MM.1S (cell line): ENCODE results near the gene PTPRD.

Experiments used
- DNase-seq: peaks from one replicate; pipeline ENCODE4 v3.0.0-alpha.2; 2015
- H2AFZ ChIP-seq: fragments of 300-600 bp; sonication (generic); 2 replicates; pipeline ENCODE4 v1.6.0; 2016; ENCODE audit warnings: antibody characterized with exemption, low read length
- H3F3A ChIP-seq: fragments of 300-600 bp; sonication (generic); 2 replicates; pipeline ENCODE4 v1.6.1; 2016; ENCODE audit warnings: mild to moderate bottlenecking, antibody characterized with exemption, low read length, moderate library complexity, mixed read lengths; ENCODE audit not compliant: insufficient read depth
- H3K27ac ChIP-seq: fragments of 300-600 bp; sonication (generic); 2 replicates; pipeline ENCODE4 v1.5.1; 2016; ENCODE audit warnings: mild to moderate bottlenecking, low read length
- H3K27me3 ChIP-seq: fragments of 300-600 bp; sonication (generic); replicated peaks from 2 replicates; pipeline ENCODE4 v1.6.0; 2016; ENCODE audit warnings: low read length; ENCODE audit not compliant: insufficient read depth
- H3K36me3 ChIP-seq: fragments of 300-600 bp; sonication (generic); replicated peaks from 2 replicates; pipeline ENCODE4 v1.6.1; 2016; ENCODE audit warnings: mild to moderate bottlenecking, low read length, mixed read lengths; ENCODE audit not compliant: insufficient read depth
- H3K4me1 ChIP-seq: fragments of 300-600 bp; sonication (generic); 2 replicates; pipeline ENCODE4 v1.6.1; 2016; ENCODE audit warnings: low read length, mixed read lengths
- H3K4me2 ChIP-seq: fragments of 300-600 bp; sonication (generic); 2 replicates; pipeline ENCODE4 v1.6.0; 2016; ENCODE audit warnings: low read depth, low read length
- H3K4me3 ChIP-seq: fragments of 300-600 bp; sonication (generic); 2 replicates; pipeline ENCODE4 v1.5.1; 2016; ENCODE audit warnings: low read length, mixed read lengths
- H3K79me2 ChIP-seq: fragments of 300-600 bp; sonication (generic); 2 replicates; pipeline ENCODE4 v1.6.1; 2016; ENCODE audit warnings: mixed run types, low read length, mixed read lengths
- H3K9ac ChIP-seq: fragments of 300-600 bp; sonication (generic); 2 replicates; pipeline ENCODE4 v1.6.1; 2016; ENCODE audit warnings: low read length, mixed read lengths
- H3K9me2 ChIP-seq: fragments of 300-600 bp; sonication (generic); replicated peaks from 2 replicates; pipeline ENCODE4 v1.6.1; 2016; ENCODE audit warnings: mild to moderate bottlenecking, low read length, mixed read lengths; ENCODE audit not compliant: insufficient read depth
- H3K9me3 ChIP-seq: fragments of 300-600 bp; sonication (generic); replicated peaks from 2 replicates; pipeline ENCODE4 v1.6.1; 2016; ENCODE audit warnings: mild to moderate bottlenecking, low read length, mixed read lengths; ENCODE audit not compliant: insufficient read depth
- H4K20me1 ChIP-seq: fragments of 300-600 bp; sonication (generic); 2 replicates; pipeline ENCODE4 v1.6.1; 2016; ENCODE audit warnings: mild to moderate bottlenecking, low read length, moderate library complexity, mixed read lengths; ENCODE audit not compliant: insufficient read depth
- EZH2 ChIP-seq: fragments of 300-600 bp; sonication (generic); optimal IDR thresholded peaks from 2 replicates; pipeline ENCODE3; 2017; ENCODE audit warnings: low read depth, mild to moderate bottlenecking, antibody characterized with exemption, low read length, mixed read lengths
- EZH2phosphoT487 ChIP-seq: fragments of 300-600 bp; sonication (generic); IDR thresholded peaks from 2 replicates; pipeline ENCODE4 v1.6.1; 2018; ENCODE audit warnings: antibody characterized with exemption, low read length
- TF ChIP-seq, protein P1 (sequence below): fragments of 300-600 bp; sonication (generic); IDR thresholded peaks from 2 replicates; pipeline ENCODE4 v1.5.1; 2016; ENCODE audit warnings: antibody characterized with exemption, low read length, mixed read lengths

The PTPRD gene

GRCh38 chr9:10534850-10535249 is 78.0 kb downstream of the PTPRD start:
- no peak for TF ChIP-seq EZH2
- TF ChIP-seq, protein P1, sequence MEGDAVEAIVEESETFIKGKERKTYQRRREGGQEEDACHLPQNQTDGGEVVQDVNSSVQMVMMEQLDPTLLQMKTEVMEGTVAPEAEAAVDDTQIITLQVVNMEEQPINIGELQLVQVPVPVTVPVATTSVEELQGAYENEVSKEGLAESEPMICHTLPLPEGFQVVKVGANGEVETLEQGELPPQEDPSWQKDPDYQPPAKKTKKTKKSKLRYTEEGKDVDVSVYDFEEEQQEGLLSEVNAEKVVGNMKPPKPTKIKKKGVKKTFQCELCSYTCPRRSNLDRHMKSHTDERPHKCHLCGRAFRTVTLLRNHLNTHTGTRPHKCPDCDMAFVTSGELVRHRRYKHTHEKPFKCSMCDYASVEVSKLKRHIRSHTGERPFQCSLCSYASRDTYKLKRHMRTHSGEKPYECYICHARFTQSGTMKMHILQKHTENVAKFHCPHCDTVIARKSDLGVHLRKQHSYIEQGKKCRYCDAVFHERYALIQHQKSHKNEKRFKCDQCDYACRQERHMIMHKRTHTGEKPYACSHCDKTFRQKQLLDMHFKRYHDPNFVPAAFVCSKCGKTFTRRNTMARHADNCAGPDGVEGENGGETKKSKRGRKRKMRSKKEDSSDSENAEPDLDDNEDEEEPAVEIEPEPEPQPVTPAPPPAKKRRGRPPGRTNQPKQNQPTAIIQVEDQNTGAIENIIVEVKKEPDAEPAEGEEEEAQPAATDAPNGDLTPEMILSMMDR: no peak
- no peak for TF ChIP-seq EZH2phosphoT487
- H3K36me3 ChIP-seq: no peaks in the 10 kb centered on the region
- no peak overlapping the region for H3K27ac ChIP-seq
- H3K4me2 ChIP-seq: no peak overlapping the region
- no peaks in the 10 kb centered on the region for H3K4me1 ChIP-seq
- no peak overlapping the region for H3K9ac ChIP-seq
- no peak for DNase-seq
- H3K27me3 ChIP-seq: no peaks in the 10 kb centered on the region
- H4K20me1 ChIP-seq: no peaks in the 10 kb centered on the region
- no peak overlapping the region for H2AFZ ChIP-seq
- H3K4me3 ChIP-seq: no peak overlapping the region
- H3K9me2 ChIP-seq: no peaks in the 10 kb centered on the region
- H3K9me3 ChIP-seq: no peaks in the 10 kb centered on the region
- H3F3A ChIP-seq: no peaks in the 10 kb centered on the region
- no peaks in the 10 kb centered on the region for H3K79me2 ChIP-seq

- TF ChIP-seq EZH2: no peak
- TF ChIP-seq EZH2phosphoT487: no peak
- TF ChIP-seq, protein P1: no peak
- Histone ChIP-seq H3F3A (no peaks in the 10 kb centered on the region), H4K20me1 (no peaks in the 10 kb centered on the region), H3K4me3 (no peak overlapping the region), H3K27me3 (no peaks in the 10 kb centered on the region), H3K9me3 (no peaks in the 10 kb centered on the region), H3K4me1 (no peaks in the 10 kb centered on the region), H3K79me2 (no peaks in the 10 kb centered on the region), H2AFZ (no peak overlapping the region), H3K4me2 (no peak overlapping the region), H3K27ac (no peak overlapping the region), H3K36me3 (no peaks in the 10 kb centered on the region), H3K9ac (no peak overlapping the region), H3K9me2 (no peaks in the 10 kb centered on the region)
- no peak for DNase-seq
Measured at GRCh38 chr9:10525972-10526371, 86.8 kb downstream of the PTPRD start.

DNA sequence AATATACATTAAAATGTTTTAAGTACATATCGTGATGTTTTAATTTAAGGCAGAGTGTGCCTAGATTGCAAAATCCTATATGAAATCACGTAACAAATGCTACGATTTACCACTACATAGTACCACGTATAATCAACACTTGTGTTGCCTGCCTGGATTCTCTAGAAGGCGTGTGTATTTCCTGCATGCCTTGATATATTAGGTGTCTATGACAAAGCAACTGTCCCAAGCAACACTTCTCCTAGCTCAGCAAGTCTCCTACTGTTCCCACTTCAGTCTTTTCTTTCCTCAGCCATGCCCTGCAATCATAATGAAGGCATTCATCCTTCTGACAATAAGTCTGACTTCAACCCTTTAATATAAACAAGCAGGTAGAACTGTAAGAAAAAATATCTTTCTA is 89.6 kb downstream of the PTPRD start:
- Histone ChIP-seq H3K36me3 (no peaks in the 10 kb centered on the region), H2AFZ (no peak overlapping the region), H3K9me3 (no peaks in the 10 kb centered on the region), H3K4me2 (no peak overlapping the region), H3K79me2 (no peaks in the 10 kb centered on the region), H3K4me1 (no peaks in the 10 kb centered on the region), H3K27ac (no peak overlapping the region), H3K4me3 (no peak overlapping the region), H3K9me2 (no peaks in the 10 kb centered on the region), H3K27me3 (no peaks in the 10 kb centered on the region), H3K9ac (no peak overlapping the region), H4K20me1 (no peaks in the 10 kb centered on the region), H3F3A (no peaks in the 10 kb centered on the region)
- DNase-seq: no peak
- TF ChIP-seq EZH2: no peak

GRCh38 chr9:10512144-10512543 is 100.7 kb downstream of the PTPRD start:
- no peaks in the 10 kb centered on the region for H3K4me1 ChIP-seq

More at GRCh38 chr9:10512144-10512543, 100.7 kb downstream of the PTPRD start:
- no peak for DNase-seq
- H3K4me2 ChIP-seq: no peak overlapping the region
- H2AFZ ChIP-seq: no peak overlapping the region
- no peaks in the 10 kb centered on the region for H3K36me3 ChIP-seq
- no peak overlapping the region for H3K9ac ChIP-seq
- no peaks in the 10 kb centered on the region for H4K20me1 ChIP-seq
- no peaks in the 10 kb centered on the region for H3K27me3 ChIP-seq
- no peaks in the 10 kb centered on the region for H3K79me2 ChIP-seq
- no peaks in the 10 kb centered on the region for H3F3A ChIP-seq
- H3K4me3 ChIP-seq: no peak overlapping the region
- H3K9me3 ChIP-seq: no peaks in the 10 kb centered on the region
- TF ChIP-seq EZH2phosphoT487 (no peak), EZH2 (no peak)
- TF ChIP-seq, protein P1: no peak
- no peaks in the 10 kb centered on the region for H3K9me2 ChIP-seq
- no peak overlapping the region for H3K27ac ChIP-seq
